ENCODE results near the gene ANKLE2.
"Not testable (repeated sequence)": the region's sequence is repeated elsewhere in the genome, so short reads cannot be mapped to it uniquely, and the experiment has no call there.

Gene ANKLE2

GRCh38 chr12:132698341-132698740, 63.3 kb downstream of the ANKLE2 start:
- Histone ChIP-seq H3K4me3 (replicated peaks; ENCODE audit: insufficient read depth, low read length) (no peak overlapping the region), H3K27ac (replicated peaks) (no peak overlapping the region), H3K27me3 (ENCODE audit: insufficient read depth, poor library complexity, severe bottlenecking) (no peaks in the 10 kb centered on the region)
- no peak for DNase-seq (ENCODE audit: low read depth in 1 of 2, low spot score in 1 of 2)
- TF ChIP-seq POLR2AphosphoS5 (IDR thresholded peaks at IDR 0.05; ENCODE audit: low read depth) (no peak), CTCF (IDR thresholded peaks at IDR 0.05; ENCODE audit: insufficient read depth, low read length) (no peak), SPI1 (IDR thresholded peaks at IDR 0.05; ENCODE audit: borderline replicate concordance, low read depth) (no peak), GABPA (IDR thresholded peaks at IDR 0.05; ENCODE audit: low read depth) (no peak), REST (IDR thresholded peaks at IDR 0.05; ENCODE audit: insufficient replicate concordance, low read depth) (no peak)

GRCh38 chr12:132695431-132695830, 66.2 kb downstream of the ANKLE2 start:
- Histone ChIP-seq H3K4me3 (replicated peaks; ENCODE audit: insufficient read depth, low read length) (no peak overlapping the region), H3K27me3 (ENCODE audit: insufficient read depth, poor library complexity, severe bottlenecking) (no peaks in the 10 kb centered on the region), H3K27ac (replicated peaks) (no peak overlapping the region)
- no peak for DNase-seq (ENCODE audit: low read depth in 1 of 2, low spot score in 1 of 2)
- TF ChIP-seq POLR2AphosphoS5 (IDR thresholded peaks at IDR 0.05; ENCODE audit: low read depth): no peak
- no peak for TF ChIP-seq GABPA (IDR thresholded peaks at IDR 0.05; ENCODE audit: low read depth)
- no peak for TF ChIP-seq CTCF (IDR thresholded peaks at IDR 0.05; ENCODE audit: insufficient read depth, low read length)
- no peak for TF ChIP-seq SPI1 (IDR thresholded peaks at IDR 0.05; ENCODE audit: borderline replicate concordance, low read depth)
- no peak for TF ChIP-seq REST (IDR thresholded peaks at IDR 0.05; ENCODE audit: insufficient replicate concordance, low read depth)

GRCh38 chr12:132694888-132695287, 66.7 kb downstream of the ANKLE2 start:
- not testable (repeated sequence) for H3K27me3 ChIP-seq (ENCODE audit: insufficient read depth, poor library complexity, severe bottlenecking); DNase-seq (ENCODE audit: low read depth in 1 of 2, low spot score in 1 of 2); H3K27ac ChIP-seq (replicated peaks); H3K4me3 ChIP-seq (replicated peaks; ENCODE audit: insufficient read depth, low read length)

GRCh38 chr12:132692030-132692429, 69.6 kb downstream of the ANKLE2 start:
- not testable (repeated sequence) for H3K27me3 ChIP-seq (ENCODE audit: insufficient read depth, poor library complexity, severe bottlenecking); H3K27ac ChIP-seq (replicated peaks); DNase-seq (ENCODE audit: low read depth in 1 of 2, low spot score in 1 of 2); H3K4me3 ChIP-seq (replicated peaks; ENCODE audit: insufficient read depth, low read length)

GRCh38 chr12:132690112-132690511, 71.5 kb downstream of the ANKLE2 start:
- Histone ChIP-seq H3K4me3 (replicated peaks; ENCODE audit: insufficient read depth, low read length) (no peak overlapping the region), H3K27ac (replicated peaks) (no peak overlapping the region), H3K27me3 (ENCODE audit: insufficient read depth, poor library complexity, severe bottlenecking) (no peaks in the 10 kb centered on the region)
- TF ChIP-seq POLR2AphosphoS5 (IDR thresholded peaks at IDR 0.05; ENCODE audit: low read depth) (no peak), REST (IDR thresholded peaks at IDR 0.05; ENCODE audit: insufficient replicate concordance, low read depth) (no peak), CTCF (IDR thresholded peaks at IDR 0.05; ENCODE audit: insufficient read depth, low read length) (no peak), SPI1 (IDR thresholded peaks at IDR 0.05; ENCODE audit: borderline replicate concordance, low read depth) (no peak), GABPA (IDR thresholded peaks at IDR 0.05; ENCODE audit: low read depth) (no peak)
- no peak for DNase-seq (ENCODE audit: low read depth in 1 of 2, low spot score in 1 of 2)
